ENCODE results near the gene HLA-DRA. TPM values are rescaled to one million over a fixed set of nuclear protein-coding genes. Genes with fewer than 3 reads are reported as not detected.

HLA-DRA gene
- total and polyA plus RNA-seq, 8 donors = 42.2 to 1,058 (median 68.3) TPM

- Histone ChIP-seq H3K4me1 (no peaks in the 10 kb centered on the region), H3K27ac (no peak overlapping the region), H3K36me3 (no peaks in the 10 kb centered on the region), H3K27me3 (no peaks in the 10 kb centered on the region), H3K9me3 (no peaks in the 10 kb centered on the region), H3K4me3 (no peak overlapping the region)
- DNase-seq (no peak), ATAC-seq (no peak)
- intact Hi-C loops (cut with DNase I) = no loop called here
- TF ChIP-seq, protein P1, sequence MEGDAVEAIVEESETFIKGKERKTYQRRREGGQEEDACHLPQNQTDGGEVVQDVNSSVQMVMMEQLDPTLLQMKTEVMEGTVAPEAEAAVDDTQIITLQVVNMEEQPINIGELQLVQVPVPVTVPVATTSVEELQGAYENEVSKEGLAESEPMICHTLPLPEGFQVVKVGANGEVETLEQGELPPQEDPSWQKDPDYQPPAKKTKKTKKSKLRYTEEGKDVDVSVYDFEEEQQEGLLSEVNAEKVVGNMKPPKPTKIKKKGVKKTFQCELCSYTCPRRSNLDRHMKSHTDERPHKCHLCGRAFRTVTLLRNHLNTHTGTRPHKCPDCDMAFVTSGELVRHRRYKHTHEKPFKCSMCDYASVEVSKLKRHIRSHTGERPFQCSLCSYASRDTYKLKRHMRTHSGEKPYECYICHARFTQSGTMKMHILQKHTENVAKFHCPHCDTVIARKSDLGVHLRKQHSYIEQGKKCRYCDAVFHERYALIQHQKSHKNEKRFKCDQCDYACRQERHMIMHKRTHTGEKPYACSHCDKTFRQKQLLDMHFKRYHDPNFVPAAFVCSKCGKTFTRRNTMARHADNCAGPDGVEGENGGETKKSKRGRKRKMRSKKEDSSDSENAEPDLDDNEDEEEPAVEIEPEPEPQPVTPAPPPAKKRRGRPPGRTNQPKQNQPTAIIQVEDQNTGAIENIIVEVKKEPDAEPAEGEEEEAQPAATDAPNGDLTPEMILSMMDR (IDR thresholded peaks at IDR 0.05) = no peak
Measured at GRCh38 chr6:32396028-32396427, 43.7 kb upstream of the HLA-DRA start.

DNA sequence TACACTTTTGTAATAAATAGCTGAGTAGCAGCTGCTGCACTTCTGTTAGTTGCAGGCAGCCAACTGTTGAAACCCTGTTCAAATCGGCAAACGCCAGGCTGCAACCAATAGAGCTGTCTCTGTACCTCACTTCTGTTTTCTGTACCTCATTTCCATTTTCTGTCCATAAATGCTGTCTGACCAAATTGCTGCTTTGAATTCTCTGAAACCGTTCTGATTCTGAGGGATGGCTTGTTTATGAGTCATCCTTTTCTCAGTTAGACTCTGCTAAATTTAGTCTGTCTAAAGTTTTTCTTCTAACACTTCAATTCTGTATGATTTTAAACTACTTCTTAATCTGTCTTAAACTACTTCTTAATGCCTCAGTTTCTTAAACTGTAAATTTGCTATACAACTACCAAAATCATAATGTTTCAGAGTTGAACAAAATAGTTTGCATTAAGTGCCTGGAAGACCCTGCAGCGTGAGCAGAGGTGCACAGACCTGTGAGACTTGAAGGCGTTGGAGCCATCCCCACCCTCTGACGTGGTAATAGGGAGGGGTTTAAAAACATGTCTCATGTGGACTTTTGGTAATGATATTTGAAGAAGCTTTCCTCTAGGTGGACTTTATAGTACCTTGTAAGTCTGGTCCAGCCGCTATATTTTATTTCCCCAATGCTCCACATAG is 42.3 kb upstream of the HLA-DRA start:
- Histone ChIP-seq H3K27me3 (peaks cover 0 to 1% of the 10 kb centered on the region in 2 donors), H3K9me3 (no peaks in the 10 kb centered on the region), H3K36me3 (no peaks in the 10 kb centered on the region), H3K4me3 (no peak overlapping the region), H3K27ac (no peak overlapping the region), H3K4me1 (no peaks in the 10 kb centered on the region)
- ATAC-seq = no peak
- intact Hi-C loops (cut with DNase I) = no loop called here
- TF ChIP-seq, protein P1 (IDR thresholded peaks at IDR 0.05) = no peak
- no peak for DNase-seq

DNA sequence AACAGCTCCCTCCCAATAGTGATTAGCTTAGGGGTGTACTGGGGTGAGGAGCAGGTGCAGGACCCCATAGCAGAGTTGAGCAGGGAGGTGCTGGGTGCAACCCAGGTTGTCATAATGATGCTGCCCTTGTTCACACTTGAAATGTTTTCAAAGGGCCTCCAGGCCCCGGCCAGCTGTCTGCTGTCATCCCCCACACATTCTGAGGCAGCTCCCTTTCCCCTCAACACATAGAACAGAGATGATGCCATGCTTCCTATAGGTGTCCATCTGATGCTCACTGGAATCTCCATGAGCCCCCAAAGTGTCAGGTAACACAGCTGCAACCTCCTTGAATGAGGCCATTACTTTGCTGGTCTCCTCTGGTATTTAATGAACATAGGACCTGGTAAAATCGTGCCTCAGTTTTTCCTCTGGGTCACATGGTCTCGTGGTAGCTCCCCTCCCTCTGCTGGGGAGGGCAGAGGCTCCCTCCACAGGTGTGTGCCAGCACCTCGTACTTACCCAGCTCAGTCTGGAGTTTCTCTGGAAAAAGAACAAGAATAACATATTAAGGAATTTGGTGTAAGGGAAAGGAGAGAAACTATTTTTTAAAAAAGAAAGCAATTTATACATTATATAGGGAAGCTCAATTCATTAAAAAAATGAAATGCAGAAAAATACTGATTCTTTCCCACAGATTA is 38.3 kb upstream of the HLA-DRA start:
- H3K36me3 ChIP-seq = no peaks in the 10 kb centered on the region
- H3K27ac ChIP-seq = no peak overlapping the region
- no peak for DNase-seq
- intact Hi-C loops (cut with DNase I) = no loop called here
- H3K4me3 ChIP-seq = no peak overlapping the region
- ATAC-seq = no peak
- H3K4me1 ChIP-seq = no peaks in the 10 kb centered on the region
- peaks cover 3 to 38% of the 10 kb centered on the region in 2 donors for H3K27me3 ChIP-seq
- no peaks in the 10 kb centered on the region for H3K9me3 ChIP-seq
- TF ChIP-seq, protein P1 (IDR thresholded peaks at IDR 0.05) = no peak

DNA sequence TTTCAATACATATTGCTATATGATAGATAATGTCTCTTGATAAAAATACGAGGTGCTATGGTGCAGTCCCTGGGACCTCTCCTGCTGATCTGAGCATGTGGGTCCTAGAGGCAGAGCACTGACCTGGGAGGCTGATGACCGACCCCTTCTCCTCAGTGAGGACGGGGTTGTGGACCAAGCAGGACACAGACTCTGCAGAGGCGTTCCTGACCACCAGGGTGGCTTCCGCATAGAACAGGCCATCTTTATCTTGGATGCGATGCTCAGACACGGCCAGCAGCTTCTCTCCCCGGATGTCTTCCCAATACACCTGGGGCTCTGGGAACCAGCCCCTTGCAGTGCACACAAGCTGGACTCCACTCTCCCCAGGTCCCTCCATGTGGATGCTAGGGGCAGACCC is 36.9 kb upstream of the HLA-DRA start:
- Histone ChIP-seq H3K4me1 (no peaks in the 10 kb centered on the region), H3K4me3 (no peak overlapping the region), H3K36me3 (no peaks in the 10 kb centered on the region), H3K27ac (no peak overlapping the region), H3K9me3 (no peaks in the 10 kb centered on the region), H3K27me3 (peaks cover 6 to 51% of the 10 kb centered on the region in 2 donors)
- no peak for DNase-seq
- TF ChIP-seq, protein P1 (IDR thresholded peaks at IDR 0.05) = no peak
- intact Hi-C loops (cut with DNase I) = no loop called here
- ATAC-seq = no peak

- H3K27ac ChIP-seq = no peak overlapping the region
- no peak for DNase-seq
- no peak for ATAC-seq
- no peaks in the 10 kb centered on the region for H3K36me3 ChIP-seq
- no peaks in the 10 kb centered on the region for H3K4me1 ChIP-seq
- H3K4me3 ChIP-seq = no peak overlapping the region
- H3K27me3 ChIP-seq = peaks cover 6 to 58% of the 10 kb centered on the region in 2 donors
- no peaks in the 10 kb centered on the region for H3K9me3 ChIP-seq
- intact Hi-C loops (cut with DNase I) = no loop called here
- TF ChIP-seq, protein P1 (IDR thresholded peaks at IDR 0.05) = no peak
Measured at GRCh38 chr6:32405656-32406055, 34.0 kb upstream of the HLA-DRA start.
